ENCODE data around the gene DQX1.
"Not testable (repeated sequence)": the region's sequence is repeated elsewhere in the genome, so short reads cannot be mapped to it uniquely, and the experiment has no call there.

Gene DQX1

GRCh38 chr2:74525717-74526648, at the start of gene DQX1:
Gene DQX1 (minus strand): TSS chr2:74526231. CDS start chr2:74525729, 502 bp downstream.
- DNase-seq: no peak

DNA sequence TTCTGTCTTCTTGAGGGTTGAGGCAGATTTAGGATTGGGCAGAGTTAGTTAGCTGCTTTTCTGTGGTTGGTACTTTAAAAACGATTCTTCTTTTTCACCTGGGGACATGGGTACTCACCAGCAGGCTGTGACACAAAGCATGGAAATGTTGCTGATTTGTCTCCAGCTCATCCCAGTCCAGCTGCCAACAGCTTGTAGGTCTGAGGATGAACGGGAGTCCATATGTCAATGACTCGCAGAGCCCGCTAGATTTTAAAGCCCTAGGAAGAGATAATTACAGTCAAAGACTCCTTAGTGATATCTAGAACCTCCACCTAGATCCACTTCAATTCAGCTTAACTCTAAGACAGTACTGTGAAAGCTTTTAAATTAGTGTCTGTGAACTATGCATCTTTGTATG, 49.3 kb upstream of the DQX1 start:
- no peak for DNase-seq

DNA sequence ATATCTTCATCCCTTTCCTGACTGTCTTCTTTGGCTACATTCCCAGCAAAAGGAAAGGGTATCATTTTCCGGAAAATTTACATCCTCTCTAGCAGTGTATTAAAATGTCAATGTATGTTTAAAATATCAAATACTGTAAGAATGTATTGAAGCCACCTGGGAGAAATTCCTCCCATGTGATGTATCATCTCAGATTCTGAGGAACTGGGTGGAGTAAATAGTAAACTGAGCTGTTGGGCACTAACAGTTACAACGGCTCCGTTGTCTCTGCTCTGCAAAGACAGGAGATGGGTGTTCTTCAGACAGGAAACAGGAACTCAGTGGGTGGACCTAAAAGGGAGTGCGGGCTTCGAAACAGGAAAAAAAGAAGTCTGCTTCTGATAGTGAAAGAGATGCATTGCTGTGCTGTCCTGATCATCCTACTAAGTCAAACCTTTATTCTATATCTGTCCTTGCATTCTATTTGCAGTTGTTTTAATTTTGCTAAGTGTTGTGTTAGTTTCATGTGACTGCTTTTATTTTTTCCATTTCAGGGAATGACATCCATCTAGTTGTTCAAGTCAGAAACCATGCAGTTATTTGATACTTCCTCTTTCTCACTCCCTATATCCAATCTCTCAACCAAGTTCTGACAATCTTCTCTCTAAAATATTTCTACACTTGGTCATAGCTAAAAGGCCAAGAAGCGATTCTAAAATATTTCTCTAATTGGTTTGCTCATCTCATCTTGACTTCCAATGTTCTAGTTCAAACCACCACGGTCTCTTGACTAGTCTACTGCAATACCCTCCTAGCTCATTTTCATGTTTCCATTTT, 47.9 kb upstream of the DQX1 start:
- DNase-seq: no peak

DNA sequence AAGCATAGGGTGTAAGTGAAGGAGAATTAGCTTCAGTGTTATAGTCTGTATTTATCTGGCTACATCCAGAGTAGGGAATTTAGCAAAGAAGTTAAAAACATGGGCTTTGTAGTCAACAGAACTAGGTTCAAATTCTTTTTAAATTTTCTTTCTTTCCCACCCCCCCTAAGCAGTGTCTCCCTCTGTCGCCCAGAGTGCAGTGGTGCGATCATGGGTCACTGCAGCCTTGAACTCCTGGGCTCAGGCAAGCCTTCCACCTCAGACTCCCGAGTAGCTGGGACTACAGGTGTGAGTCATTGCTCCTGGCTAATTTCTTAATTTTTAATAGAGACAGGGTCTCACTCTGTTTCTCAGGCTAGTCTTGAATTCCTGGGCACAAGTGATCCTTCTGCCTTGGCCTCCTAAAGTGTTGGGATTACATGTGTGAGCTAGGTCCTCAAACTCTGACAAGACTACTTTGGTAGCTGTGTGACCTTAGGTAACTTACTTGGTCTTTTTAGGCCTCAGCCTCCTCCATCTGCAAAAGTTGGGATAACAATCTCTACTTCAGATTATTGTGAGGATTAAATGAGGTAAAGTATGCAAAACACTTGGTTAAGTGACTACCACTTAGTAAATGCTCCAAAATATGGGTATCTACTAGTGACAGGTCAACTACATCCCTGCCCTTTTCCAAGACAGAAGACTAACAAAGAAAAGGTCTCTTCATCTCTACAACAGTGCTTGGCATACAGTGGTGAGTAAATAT, 46.3 kb upstream of the DQX1 start:
- DNase-seq: no peak

DNA sequence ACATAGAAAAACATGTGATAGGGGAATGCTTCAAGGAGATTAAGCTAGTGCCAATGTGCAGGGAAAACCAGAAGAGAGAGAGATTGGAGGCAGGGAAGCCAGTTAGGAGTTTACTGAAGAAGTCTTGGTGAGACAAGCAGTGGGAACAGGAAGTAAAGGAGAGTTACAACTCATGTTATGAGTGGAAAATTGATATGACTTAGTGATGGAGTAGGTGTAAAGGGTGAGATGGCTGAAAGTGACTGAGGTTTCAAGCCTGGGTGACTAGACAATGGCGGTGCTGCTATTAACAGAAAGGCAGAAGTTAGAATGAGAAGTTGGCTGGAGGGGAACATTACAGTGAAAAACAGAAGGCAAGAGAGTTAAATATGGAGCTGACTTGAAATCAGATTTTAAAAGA, 45.0 kb upstream of the DQX1 start:
- DNase-seq: no peak

- no peak for DNase-seq
Observed at GRCh38 chr2:74569686-74570085, 43.7 kb upstream of the DQX1 start.

DNA sequence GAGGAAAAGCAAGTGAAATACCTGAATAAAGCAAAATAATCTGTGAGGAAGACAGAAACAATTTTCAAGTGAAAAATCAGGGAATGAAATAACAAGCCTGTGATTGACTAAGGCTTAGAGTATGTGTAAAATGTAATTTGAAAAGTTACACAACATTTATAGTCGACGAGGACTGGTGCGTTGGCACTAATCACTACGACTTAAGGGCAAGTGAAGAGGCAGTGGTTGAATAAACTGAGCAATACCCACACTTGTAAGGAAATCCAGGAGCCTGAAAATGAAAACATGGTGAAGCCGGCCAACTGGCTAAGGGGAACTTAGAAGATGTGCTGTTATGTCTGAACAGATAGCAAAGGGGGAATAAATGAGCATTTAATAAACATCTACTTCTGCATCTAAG, 41.9 kb upstream of the DQX1 start:
- no peak for DNase-seq

- DNase-seq: no peak
Observed at GRCh38 chr2:74566754-74567085, 40.7 kb upstream of the DQX1 start.

DNA sequence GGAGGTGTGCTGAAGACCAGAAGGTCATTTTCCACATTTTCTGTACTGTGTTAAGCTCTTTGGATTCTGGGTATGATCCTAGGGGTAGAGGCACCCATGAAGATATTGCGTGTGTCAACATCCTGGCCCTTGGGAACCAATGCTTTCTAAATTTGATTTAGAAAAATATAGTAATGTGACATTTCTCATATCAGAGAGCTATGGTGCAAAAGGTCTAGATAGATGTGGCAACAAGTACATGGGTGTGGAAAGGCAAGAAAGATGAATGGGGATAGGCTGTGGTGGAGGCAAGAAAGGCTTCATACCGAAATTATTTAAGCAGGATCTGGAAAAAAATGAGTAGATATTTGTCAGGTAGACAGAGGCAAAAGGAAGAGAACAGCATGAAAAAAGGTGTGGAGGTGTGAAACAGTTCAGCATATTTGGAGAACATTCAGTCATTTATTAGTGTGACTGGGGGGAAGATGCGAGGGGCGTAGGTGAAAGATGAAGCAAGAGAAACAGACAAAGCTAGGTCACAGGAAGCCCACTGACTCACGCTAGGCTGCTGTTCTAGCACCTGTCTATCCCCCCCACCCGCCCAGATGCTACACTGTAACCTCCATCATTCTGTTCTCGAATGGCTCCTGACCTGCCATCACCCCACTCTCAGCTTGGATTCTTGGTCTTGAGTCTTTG, 40.2 kb upstream of the DQX1 start:
- no peak for DNase-seq

GRCh38 chr2:74564222-74564621, 38.2 kb upstream of the DQX1 start:
- no peak for DNase-seq

- DNase-seq: no peak
Observed at GRCh38 chr2:74562126-74562775, 36.2 kb upstream of the DQX1 start.

- DNase-seq: not testable (repeated sequence)
Observed at GRCh38 chr2:74561022-74561421, 35.0 kb upstream of the DQX1 start.

GRCh38 chr2:74560591-74560990, 34.6 kb upstream of the DQX1 start:
- DNase-seq: no peak

GRCh38 chr2:74559912-74560311, 33.9 kb upstream of the DQX1 start:
- DNase-seq: no peak

- no peak for DNase-seq
Observed at GRCh38 chr2:74558284-74559230, 32.5 kb upstream of the DQX1 start.

GRCh38 chr2:74556831-74557370, 30.9 kb upstream of the DQX1 start:
- no peak for DNase-seq

DNA sequence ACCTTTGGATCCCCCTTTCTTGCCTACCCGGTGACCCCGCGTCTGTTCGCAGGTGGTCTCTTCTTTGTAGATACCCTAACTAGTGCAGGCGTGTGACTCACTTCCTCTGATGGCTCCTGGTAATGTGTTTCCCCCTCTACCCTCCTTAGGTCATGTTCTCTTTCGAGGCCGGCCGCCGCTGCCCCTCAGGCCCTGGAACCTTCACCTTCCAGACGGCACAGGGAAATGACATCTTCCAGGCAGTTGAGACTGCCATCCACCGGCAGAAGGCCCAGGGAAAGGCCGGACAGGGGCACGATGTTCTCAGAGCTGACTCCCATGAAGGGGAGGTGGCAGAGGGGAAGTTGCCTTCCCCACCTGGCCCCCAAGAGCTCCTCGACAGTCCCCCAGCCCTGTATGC, 30.1 kb upstream of the DQX1 start:
- no peak for DNase-seq

DNA sequence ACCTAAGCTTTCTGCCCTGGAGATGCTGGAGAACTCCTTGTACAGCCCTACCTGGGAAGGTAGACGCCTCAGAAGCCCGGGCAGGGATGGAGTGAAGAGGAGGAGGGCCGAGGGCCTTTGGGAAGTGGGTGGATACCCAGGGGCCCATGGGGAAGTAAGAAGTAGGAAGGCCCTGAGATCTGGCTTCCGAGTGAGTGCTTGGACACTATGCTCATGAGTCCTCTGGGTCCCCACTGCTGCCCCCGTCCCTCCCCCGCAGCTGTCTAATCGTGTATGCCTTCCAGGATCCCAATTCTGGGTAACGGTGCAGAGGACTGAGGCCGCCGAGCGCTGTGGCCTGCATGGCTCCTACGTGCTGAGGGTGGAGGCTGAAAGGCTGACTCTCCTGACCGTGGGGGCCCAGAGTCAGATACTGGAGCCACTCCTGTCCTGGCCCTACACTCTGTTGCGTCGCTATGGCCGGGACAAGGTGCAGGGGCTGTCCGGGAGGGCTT, 29.6 kb upstream of the DQX1 start:
- DNase-seq: no peak

DNA sequence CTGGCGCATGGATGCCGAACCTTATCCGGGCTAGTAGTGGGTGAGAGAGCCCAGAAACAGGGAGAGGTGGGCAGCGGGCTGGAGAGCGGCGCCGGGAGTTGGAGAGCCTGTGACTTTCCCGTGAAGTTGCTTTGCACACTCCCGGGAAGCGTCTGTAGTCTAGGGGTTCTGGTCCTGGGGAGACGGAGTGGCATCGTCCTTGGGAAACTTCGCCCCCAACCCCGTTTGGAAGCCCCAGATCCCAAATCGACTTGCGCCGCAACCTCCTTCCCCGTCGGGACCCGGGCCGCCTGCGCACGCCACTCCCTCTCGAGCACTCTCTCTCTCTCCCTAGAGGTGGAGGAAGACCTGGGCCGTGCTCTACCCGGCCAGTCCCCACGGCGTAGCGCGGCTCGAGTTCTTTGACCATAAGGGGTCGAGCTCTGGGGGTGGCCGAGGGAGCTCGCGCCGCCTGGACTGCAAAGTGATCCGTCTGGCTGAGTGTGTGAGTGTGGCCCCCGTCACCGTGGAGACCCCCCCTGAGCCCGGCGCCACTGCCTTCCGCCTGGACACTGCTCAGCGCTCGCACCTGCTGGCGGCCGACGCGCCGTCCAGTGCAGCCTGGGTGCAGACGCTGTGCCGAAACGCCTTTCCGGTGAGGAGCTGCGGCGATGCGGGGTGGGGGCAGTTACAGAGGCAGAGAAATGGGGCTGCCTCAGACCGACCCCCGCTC, 28.9 kb upstream of the DQX1 start:
- DNase-seq: no peak

All from NCI-H748 treated with DMSO at 0.1 percent for 48 hours (cell line).